ENCODE data around the gene FSTL4. TPM values are rescaled to one million over a fixed set of nuclear protein-coding genes. Genes with fewer than 3 reads are reported as not detected.

Gene FSTL4
- total and polyA plus RNA-seq, 2 of the 4 experiments (the other 2 are of a cell fraction) = 0.18 TPM; not detected in 1

GRCh38 chr5:133469846-133470245, 142.5 kb downstream of the FSTL4 start:
- Histone ChIP-seq H4K5ac (ENCODE audit: low read depth, low read length) (no peak overlapping the region), H3K27me3 (ENCODE audit: control insufficient read depth, insufficient read depth, low read length) (peaks cover 4% of the 10 kb centered on the region), H3K14ac (replicated peaks; ENCODE audit: low read depth, low read length) (no peak overlapping the region), H2BK120ac (ENCODE audit: low read depth, low read length) (no peak overlapping the region), H2AK5ac (ENCODE audit: low read depth, low read length) (no peak overlapping the region), H3K4me1 (ENCODE audit: control insufficient read depth, insufficient read depth, low read length) (no peaks in the 10 kb centered on the region), H4K91ac (ENCODE audit: insufficient read depth, low read depth, low read length) (no peak overlapping the region), H3K36me3 (ENCODE audit: control insufficient read depth, insufficient read depth, low read length) (no peaks in the 10 kb centered on the region), H3K27ac (ENCODE audit: insufficient read depth, low read length) (no peak overlapping the region), H2AK9ac (replicated peaks; ENCODE audit: low read depth, low read length, poor library complexity) (no peak overlapping the region), H3K4ac (ENCODE audit: low read depth, low read length) (no peak overlapping the region), H4K20me1 (ENCODE audit: insufficient read depth, low read length) (no peaks in the 10 kb centered on the region), H3K79me1 (ENCODE audit: low read depth in 1 of 2, low read length in 2 of 2) (no peaks in the 10 kb centered on the region), H3K4me2 (ENCODE audit: low read depth, low read length) (no peak overlapping the region), H3K9me3 (ENCODE audit: control insufficient read depth, insufficient read depth, low read length) (no peaks in the 10 kb centered on the region), H3K18ac (ENCODE audit: low read depth, low read length) (no peak overlapping the region), H2BK20ac (ENCODE audit: low read depth, low read length) (no peak overlapping the region), H3K4me3 (ENCODE audit: insufficient read depth, low read depth, low read length) (no peak overlapping the region), H3K56ac (ENCODE audit: extremely low read depth, insufficient read depth, low read length) (no peak overlapping the region), H2BK15ac (ENCODE audit: low read depth, low read length) (no peak overlapping the region), H4K8ac (ENCODE audit: low read depth in 2 of 2, low read length in 2 of 2) (no peak overlapping the region), H2AFZ (replicated peaks; ENCODE audit: low read length, poor library complexity) (no peak overlapping the region), H3K9me1 (ENCODE audit: insufficient read depth, low read length) (peaks cover 3% of the 10 kb centered on the region; the same call in 1 of the 2 replicates), H3K23ac (ENCODE audit: low read depth, low read length) (no peak overlapping the region), H3K9ac (ENCODE audit: low read depth, low read length) (no peak overlapping the region), H2BK5ac (ENCODE audit: low read depth, low read length, poor library complexity, severe bottlenecking) (no peak overlapping the region)
- in situ Hi-C loops (cut with MboI; ENCODE audit: low sequenced_read_pairs) (no loop called here), intact Hi-C loops (cut with micrococcal nuclease) (no loop called here), dilution Hi-C loops (cut with HindIII; ENCODE audit: low sequenced_read_pairs, unreplicated experiment) (no loop called here)
- no peak for DNase-seq
- ChIA-PET CTCF (no interaction called here), POLR2A (ENCODE audit: unreplicated experiment) (no interaction called here)
- ATAC-seq (ENCODE audit: low read depth) = no peak
- 60% methylated on average over 4 of the region's 7 CpGs; no CpG with 5 or more reads in 1 of the 2 experiments for WGBS, 2 experiments (ENCODE audit: extremely low coverage in 2 of 2, insufficient read length in 1 of 2)
- TF ChIP-seq MXI1 (IDR thresholded peaks at IDR 0.05; ENCODE audit: borderline replicate concordance, low read depth, low read length) (no peak), CHD1 (IDR thresholded peaks at IDR 0.05; ENCODE audit: low read depth, low read length) (no peak), CTCF (conservative IDR thresholded peaks at IDR 0.05; ENCODE audit: low read depth, low read length) (no peak), SMC3 (IDR thresholded peaks at IDR 0.05; ENCODE audit: low read depth, low read length) (no peak), RFX5 (IDR thresholded peaks at IDR 0.05; ENCODE audit: low read depth, low read length) (no peak), USF2 (IDR thresholded peaks at IDR 0.05; ENCODE audit: low read depth, low read length) (no peak), MAZ (IDR thresholded peaks at IDR 0.05; ENCODE audit: borderline replicate concordance, low read depth, low read length) (no peak), RAD21 (IDR thresholded peaks at IDR 0.05; ENCODE audit: low read length) (no peak), MAFK (IDR thresholded peaks at IDR 0.05; ENCODE audit: low read depth, low read length) (no peak)
- BruUV-seq (replicated peaks) = no TSS peak

All from IMR-90 (cell line).